COLO668 (cell line): ENCODE results near the gene RELL2.
"Not testable (repeated sequence)": the region's sequence is repeated elsewhere in the genome, so short reads cannot be mapped to it uniquely, and the experiment has no call there.

Experiments
- DNase-seq: peaks from one replicate; lab custom pipeline; 2025; ENCODE audit not compliant: unreplicated experiment; lab: John Stamatoyannopoulos, UW

The RELL2 gene

GRCh38 chr5:141636413-141637122, at the start of gene RELL2, which contains the start of gene HDAC3:
RELL2 (plus strand) TSS chr5:141636997; CDS start chr5:141638226, 1,229 bp downstream.
HDAC3 (minus strand) TSS chr5:141636849; CDS start chr5:141636790, 59 bp downstream.
- peak; percentile 85 for DNase-seq

GRCh38 chr5:141590127-141590526, 46.7 kb upstream of the RELL2 start:
- no peak for DNase-seq

DNA sequence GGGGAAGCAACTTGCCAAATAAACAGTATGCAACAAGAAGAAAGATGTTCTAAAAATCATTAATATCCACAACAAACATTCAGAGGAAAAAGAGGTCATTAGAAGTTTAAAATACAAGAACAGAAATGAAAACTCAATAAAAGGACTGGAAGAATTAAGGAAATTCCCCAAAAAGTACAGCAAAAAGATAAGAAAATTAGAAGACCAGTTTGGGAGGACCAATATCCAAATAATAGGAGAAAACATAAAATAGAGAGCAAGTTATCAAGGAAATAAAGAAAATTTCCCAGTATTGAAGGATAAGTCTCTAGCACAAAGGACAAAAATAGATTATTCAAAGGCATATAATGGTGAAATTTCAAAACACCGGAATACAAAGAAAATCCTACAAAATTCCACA, 39.9 kb upstream of the RELL2 start:
- DNase-seq = no peak

GRCh38 chr5:141597394-141597793, 39.4 kb upstream of the RELL2 start:
- no peak for DNase-seq

GRCh38 chr5:141597814-141598213, 39.0 kb upstream of the RELL2 start:
- DNase-seq = no peak

DNA sequence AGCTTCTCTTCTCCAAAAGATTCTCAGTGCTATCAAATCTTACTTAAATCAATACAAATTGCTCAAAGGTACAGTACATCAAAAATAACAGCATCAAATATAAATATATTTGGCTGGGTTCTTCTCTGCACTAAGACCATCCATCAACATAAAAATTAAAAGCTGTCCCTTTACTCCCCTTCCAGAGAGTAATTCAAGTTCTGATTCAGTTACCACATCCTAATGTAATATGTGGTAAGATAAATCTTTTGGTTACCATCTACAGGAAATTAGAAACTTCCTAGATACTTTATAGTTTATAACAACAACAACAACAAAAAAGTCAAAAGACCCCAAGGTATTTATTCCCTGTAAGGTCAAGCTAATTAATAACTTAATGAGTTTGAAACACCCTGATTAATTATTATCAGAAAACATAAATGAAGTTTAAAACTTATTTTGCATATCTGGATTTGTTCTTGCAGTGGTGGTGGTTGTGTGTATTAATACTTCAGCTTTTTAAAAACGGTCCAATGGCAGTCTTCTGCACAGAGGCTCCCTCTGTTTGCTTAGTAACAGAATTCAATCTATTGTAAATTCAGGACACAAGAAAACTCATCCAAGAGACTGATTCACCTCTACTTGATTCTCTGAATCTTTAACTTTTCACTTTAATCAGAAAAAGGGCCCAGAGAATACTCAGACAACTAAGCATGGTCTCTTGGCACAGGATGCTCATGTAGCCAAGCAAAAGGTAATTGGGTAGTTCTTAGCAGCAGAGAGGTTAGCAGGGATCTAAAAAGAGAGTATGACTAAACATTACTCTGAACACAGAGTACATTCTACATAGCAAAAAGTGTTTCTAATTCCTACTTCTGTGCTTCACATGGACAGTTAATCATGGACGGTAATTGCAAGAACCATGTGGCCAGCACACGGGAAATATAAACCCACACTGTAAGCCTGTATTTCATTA, 38.1 kb upstream of the RELL2 start:
- DNase-seq = no peak

GRCh38 chr5:141602606-141603005, 34.2 kb upstream of the RELL2 start:
- no peak for DNase-seq

GRCh38 chr5:141603923-141604717, 32.7 kb upstream of the RELL2 start:
- no peak for DNase-seq

- no peak for DNase-seq
Observed at GRCh38 chr5:141605523-141606277, 31.1 kb upstream of the RELL2 start.

DNA sequence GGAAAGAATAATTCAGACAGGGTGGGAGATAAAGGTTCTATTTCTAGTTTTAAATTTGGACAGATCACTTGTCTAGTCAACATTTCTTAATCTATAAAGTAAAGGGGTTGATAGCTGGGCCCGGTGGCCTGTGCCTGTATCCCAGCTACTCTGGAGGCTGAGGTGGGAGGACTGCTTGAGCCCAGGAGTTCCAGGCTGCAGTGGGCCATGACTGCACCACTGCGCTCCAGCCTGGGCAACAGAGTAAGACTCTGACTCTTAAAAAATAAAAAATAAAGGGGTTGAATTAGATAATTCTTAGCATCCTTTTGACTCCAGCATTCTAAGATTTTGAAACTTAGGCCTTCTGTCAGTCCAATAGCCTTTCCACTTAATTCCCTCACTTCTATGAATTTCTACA, 28.8 kb upstream of the RELL2 start:
- no peak for DNase-seq

DNA sequence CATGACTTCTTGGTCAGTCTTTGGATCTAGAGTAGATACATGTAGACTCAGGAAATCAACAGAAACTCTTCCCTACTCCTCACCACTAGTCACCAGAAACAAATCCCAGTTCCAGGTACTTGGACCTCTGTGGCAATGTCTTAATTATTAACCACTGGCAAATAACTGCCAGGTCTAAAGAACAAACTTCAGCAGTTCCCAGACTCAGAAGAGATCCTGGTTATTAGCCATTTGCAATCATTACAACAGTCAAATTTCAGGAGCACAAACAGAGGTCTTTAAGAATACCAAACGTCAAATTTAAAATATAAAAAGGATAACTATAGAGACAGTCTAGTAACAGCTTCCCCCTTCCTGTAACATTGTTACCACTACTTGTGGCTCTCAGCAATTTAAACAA, 28.2 kb upstream of the RELL2 start:
- DNase-seq = no peak

GRCh38 chr5:141609044-141609443, 27.8 kb upstream of the RELL2 start:
- DNase-seq = no peak

GRCh38 chr5:141609921-141610320, 26.9 kb upstream of the RELL2 start:
- not testable (repeated sequence) for DNase-seq

- DNase-seq = no peak
Observed at GRCh38 chr5:141611289-141611688, 25.5 kb upstream of the RELL2 start.

- DNase-seq = no peak
Observed at GRCh38 chr5:141613344-141613743, 23.5 kb upstream of the RELL2 start.

GRCh38 chr5:141615991-141616720, 20.6 kb upstream of the RELL2 start:
- DNase-seq = no peak

DNA sequence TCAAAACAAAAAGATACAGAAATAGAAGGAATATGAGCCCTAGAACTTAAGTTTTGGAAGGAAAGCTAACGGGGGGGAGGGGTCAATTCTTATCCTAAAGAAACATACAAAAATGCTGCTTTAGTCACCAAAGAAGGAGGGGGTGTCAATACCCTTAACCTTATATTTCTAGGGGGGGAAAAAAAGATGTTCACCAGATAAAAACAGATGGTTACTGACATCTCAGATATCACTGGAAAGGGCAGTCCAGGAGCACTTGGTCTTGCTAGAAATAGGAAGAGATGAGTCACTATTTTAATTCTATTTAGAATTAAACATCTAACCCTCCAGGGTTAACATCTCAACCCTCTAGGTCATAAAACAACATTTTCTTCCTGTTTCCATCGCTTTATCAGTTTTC, 19.7 kb upstream of the RELL2 start:
- DNase-seq = no peak

DNA sequence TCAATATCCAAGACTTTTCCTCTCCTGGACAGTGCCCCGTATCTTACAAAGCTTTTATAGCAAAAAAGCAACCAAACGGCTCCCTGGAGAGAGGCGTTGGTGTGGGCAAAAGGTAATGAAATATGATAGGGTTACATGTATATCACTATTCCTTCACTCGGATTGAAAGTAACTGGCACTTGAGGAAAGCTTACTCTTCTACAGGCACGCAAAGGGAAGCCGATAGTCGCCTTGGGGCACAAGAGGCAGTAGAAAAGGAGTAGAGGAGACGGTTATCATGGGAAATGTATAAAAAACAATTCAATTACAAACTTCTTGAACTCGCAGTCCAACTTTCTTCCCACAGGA, 19.1 kb upstream of the RELL2 start:
- DNase-seq = no peak

- DNase-seq = peak; percentile 41
Observed at GRCh38 chr5:141618030-141618803, 18.6 kb upstream of the RELL2 start.
